Cerebellar nuclear complex (tissue), 1 donor: ENCODE data around the gene GALNT2.

Experiments
- DNase-seq, 2 experiments: peaks; one replicate each; lab custom pipeline; 2025; lab: John Stamatoyannopoulos, UW

The GALNT2 gene

GRCh38 chr1:230233786-230234185 is 166.7 kb downstream of the GALNT2 start:
- no peak for DNase-seq

GRCh38 chr1:230235876-230236275 is 168.8 kb downstream of the GALNT2 start:
- DNase-seq, result no peak

GRCh38 chr1:230236301-230237008 is 169.4 kb downstream of the GALNT2 start:
- DNase-seq, result no peak

- no peak for DNase-seq
Observed at GRCh38 chr1:230237009-230237370, 170.0 kb downstream of the GALNT2 start.

- no peak for DNase-seq
Observed at GRCh38 chr1:230237805-230238204, 170.8 kb downstream of the GALNT2 start.

GRCh38 chr1:230240446-230241086 is 173.5 kb downstream of the GALNT2 start:
- DNase-seq, result no peak

- no peak for DNase-seq
Observed at GRCh38 chr1:230242326-230242725, 175.3 kb downstream of the GALNT2 start.

GRCh38 chr1:230243146-230243545 is 176.1 kb downstream of the GALNT2 start:
- no peak for DNase-seq

- no peak for DNase-seq
Observed at GRCh38 chr1:230243583-230244353, 176.7 kb downstream of the GALNT2 start.

- DNase-seq, result no peak
Observed at GRCh38 chr1:230246551-230246950, 179.5 kb downstream of the GALNT2 start.

- DNase-seq, result no peak
Observed at GRCh38 chr1:230248016-230248888, 181.2 kb downstream of the GALNT2 start.

GRCh38 chr1:230248889-230249270 is 181.8 kb downstream of the GALNT2 start:
- DNase-seq, result no peak

GRCh38 chr1:230249695-230250480 is 182.8 kb downstream of the GALNT2 start:
- DNase-seq, result no peak

GRCh38 chr1:230250666-230251065 is 183.6 kb downstream of the GALNT2 start:
- DNase-seq, result no peak

GRCh38 chr1:230251644-230252191 is 184.7 kb downstream of the GALNT2 start:
- DNase-seq, result no peak

- no peak for DNase-seq
Observed at GRCh38 chr1:230253150-230253549, 186.1 kb downstream of the GALNT2 start.

GRCh38 chr1:230254265-230254664 is 187.2 kb downstream of the GALNT2 start:
- no peak for DNase-seq

GRCh38 chr1:230255116-230255515 is 188.1 kb downstream of the GALNT2 start:
- no peak for DNase-seq

- DNase-seq, result no peak
Observed at GRCh38 chr1:230255991-230256390, 189.0 kb downstream of the GALNT2 start.

GRCh38 chr1:230256896-230257295 is 189.9 kb downstream of the GALNT2 start:
- no peak for DNase-seq

- no peak for DNase-seq
Observed at GRCh38 chr1:230259621-230260020, 192.6 kb downstream of the GALNT2 start.
